K562 treated with DMSO at 1 percent for 24 hours (cell line): ENCODE measurements around the gene PLEKHM1. TPM values are rescaled to one million over a fixed set of nuclear protein-coding genes. Genes with fewer than 3 reads are reported as not detected.

Experiments used
- total RNA-seq: library from RNA; unstranded; fragments of 300-600 nt; gene quantifications from 2 replicates; pipeline ENCODE4 v1.2.3, GENCODE V29; 2022; ENCODE audit warnings: low read depth; ENCODE audit not compliant: insufficient read depth

The PLEKHM1 gene
- total RNA-seq: 28.7 and 33.5 TPM in 2 replicates

DNA sequence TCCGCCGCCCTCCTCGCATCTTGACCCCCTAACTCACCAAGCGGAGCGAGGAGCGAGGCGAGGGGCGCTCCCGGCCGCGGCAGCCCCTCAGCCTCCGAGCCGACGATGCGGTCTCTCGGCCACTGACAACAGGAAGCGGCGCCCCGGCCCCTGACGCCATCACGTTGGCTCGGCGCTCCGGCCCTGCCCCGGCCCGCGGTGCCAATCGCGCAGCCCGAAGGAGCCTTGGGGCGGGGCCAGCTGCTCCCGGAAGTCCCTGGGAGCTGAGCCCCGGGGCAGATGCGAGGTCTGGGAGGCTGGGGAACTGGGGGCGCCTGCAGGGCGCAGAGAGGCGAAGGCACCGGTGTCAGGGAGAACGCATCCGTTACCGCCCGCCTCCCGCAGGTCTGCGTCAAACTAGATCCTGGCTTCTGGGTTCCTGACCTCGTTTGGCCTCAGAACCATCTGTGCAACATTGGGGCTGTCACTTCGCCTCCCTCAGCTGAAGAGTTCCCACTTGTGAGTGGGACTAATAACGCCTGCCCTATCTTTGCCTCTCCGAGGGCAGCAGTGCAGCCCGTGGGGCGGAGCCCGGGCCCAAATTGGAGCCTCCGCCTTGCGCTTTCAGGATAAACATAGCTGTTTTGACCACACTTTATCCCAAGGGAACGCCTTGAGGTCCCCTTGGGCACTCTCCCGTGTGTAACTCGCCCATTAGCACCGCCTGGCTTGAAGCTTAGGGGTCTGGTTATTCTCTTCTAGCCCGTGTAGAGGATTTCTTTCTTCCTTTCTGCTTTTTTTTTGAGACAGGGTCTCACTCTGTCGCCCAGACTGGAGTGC lies at the start of gene PLEKHM1:
TSS of gene PLEKHM1 (minus strand) at position 107 of the 819 bp plus-strand sequence. CDS start 8,237 bp downstream, outside the sequence.

DNA sequence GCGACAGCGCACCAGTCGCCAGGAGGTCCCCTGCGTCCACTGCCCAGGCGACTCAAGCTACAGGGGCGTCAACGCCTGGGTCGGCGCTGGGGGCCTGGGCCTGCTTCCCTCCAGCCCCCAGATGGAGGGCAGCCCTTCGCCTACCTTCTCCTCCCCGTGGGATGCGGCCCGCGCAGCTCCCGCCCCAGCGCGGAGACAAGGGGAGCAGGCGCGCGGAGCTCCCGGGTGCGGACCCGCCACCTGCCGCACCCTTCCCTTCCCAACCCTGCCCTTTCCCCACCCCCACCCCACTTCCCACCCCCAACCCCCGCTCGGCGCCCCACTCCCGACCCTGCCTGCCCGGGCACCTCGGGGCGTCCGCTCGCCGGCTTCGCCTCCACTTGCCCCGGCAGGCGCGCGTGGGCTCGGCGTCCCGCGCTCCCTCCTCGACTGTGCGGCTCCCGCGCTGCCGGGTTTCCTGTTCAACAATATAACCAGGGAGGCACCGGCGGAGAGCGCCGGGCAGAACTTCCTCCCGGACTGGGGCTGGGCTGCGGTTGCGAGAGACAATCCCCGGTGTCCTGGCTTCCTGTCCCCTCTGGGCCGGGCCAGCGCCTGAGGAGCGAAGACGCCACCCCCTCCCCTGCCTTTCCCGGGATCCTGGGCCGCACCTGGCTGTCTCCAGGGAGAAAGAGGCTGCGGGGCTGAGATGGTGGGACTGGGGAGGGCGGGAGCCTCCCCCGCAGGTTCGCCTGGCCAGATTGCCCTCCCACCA lies 57.9 kb downstream of the PLEKHM1 start, which contains the start of gene ARHGAP27:
TSS of gene ARHGAP27 (minus strand) at position 466 of the 754 bp plus-strand sequence. CDS start 2,591 bp downstream, outside the sequence.

Other genes with a start within 250 kb of the PLEKHM1 start
- not detected in 2 replicates for gene SPATA32, start 228.6 kb downstream of the PLEKHM1 start, total RNA-seq
- gene MAP3K14, start 173.7 kb downstream of the PLEKHM1 start, total RNA-seq: 7.3 and 8.6 TPM in 2 replicates
- gene ARHGAP27, start 57.9 kb downstream of the PLEKHM1 start, total RNA-seq: 7.0 and 8.2 TPM in 2 replicates